SW480 (cell line): Measurements from ENCODE around the gene CNTNAP2.

Source experiments
- DNase-seq: peaks from one replicate; pipeline ENCODE4 v3.0.0-alpha.2; 2016; ENCODE audit warnings: low spot score

Gene CNTNAP2

GRCh38 chr7:147022056-147022455 is 905.5 kb downstream of the CNTNAP2 start:
- no peak for DNase-seq

- DNase-seq, result no peak
These were observed 906.8 kb downstream of the CNTNAP2 start for GRCh38 chr7:147023440-147023839.

- DNase-seq, result no peak
These were observed 913.4 kb downstream of the CNTNAP2 start for GRCh38 chr7:147029953-147030352.

- DNase-seq, result no peak
These were observed 917.0 kb downstream of the CNTNAP2 start for GRCh38 chr7:147033641-147034040.

GRCh38 chr7:147041438-147041837 is 924.8 kb downstream of the CNTNAP2 start:
- no peak for DNase-seq

GRCh38 chr7:147044941-147045340 is 928.3 kb downstream of the CNTNAP2 start:
- no peak for DNase-seq

GRCh38 chr7:147047696-147048095 is 931.1 kb downstream of the CNTNAP2 start:
- DNase-seq, result no peak

GRCh38 chr7:147048864-147049263 is 932.3 kb downstream of the CNTNAP2 start:
- DNase-seq, result no peak

- no peak for DNase-seq
These were observed 936.2 kb downstream of the CNTNAP2 start for GRCh38 chr7:147052818-147053217.

GRCh38 chr7:147053746-147054145 is 937.1 kb downstream of the CNTNAP2 start:
- peak; percentile 7 for DNase-seq

GRCh38 chr7:147060070-147060469 is 943.5 kb downstream of the CNTNAP2 start:
- DNase-seq, result no peak

- DNase-seq, result no peak
These were observed 946.3 kb downstream of the CNTNAP2 start for GRCh38 chr7:147062897-147063296.

GRCh38 chr7:147068842-147069241 is 952.2 kb downstream of the CNTNAP2 start:
- DNase-seq, result no peak

GRCh38 chr7:147069771-147070170 is 953.2 kb downstream of the CNTNAP2 start:
- DNase-seq, result no peak

GRCh38 chr7:147070886-147071285 is 954.3 kb downstream of the CNTNAP2 start:
- no peak for DNase-seq

- DNase-seq, result no peak
These were observed 954.9 kb downstream of the CNTNAP2 start for GRCh38 chr7:147071536-147071935.

GRCh38 chr7:147078312-147078711 is 961.7 kb downstream of the CNTNAP2 start:
- no peak for DNase-seq

GRCh38 chr7:147079083-147079482 is 962.5 kb downstream of the CNTNAP2 start:
- no peak for DNase-seq

GRCh38 chr7:147079921-147080420 is 963.4 kb downstream of the CNTNAP2 start:
- DNase-seq, result no peak

GRCh38 chr7:147081117-147081516 is 964.5 kb downstream of the CNTNAP2 start:
- no peak for DNase-seq

GRCh38 chr7:147089051-147089461 is 972.5 kb downstream of the CNTNAP2 start:
- DNase-seq, result no peak

GRCh38 chr7:147089608-147090007 is 973.0 kb downstream of the CNTNAP2 start:
- DNase-seq, result no peak

GRCh38 chr7:147096629-147097028 is 980.0 kb downstream of the CNTNAP2 start:
- DNase-seq, result no peak

GRCh38 chr7:147103224-147103623 is 986.6 kb downstream of the CNTNAP2 start:
- DNase-seq, result no peak

- no peak for DNase-seq
These were observed 990.1 kb downstream of the CNTNAP2 start for GRCh38 chr7:147106746-147107145.
